Amniotic stem cell (primary cell): ENCODE data around the gene IL13RA1.
A peak's percentile ranks its signal among the peaks of the same experiment; 100 is the strongest.
"Not testable (repeated sequence)": the region's sequence is repeated elsewhere in the genome, so short reads cannot be mapped to it uniquely, and the experiment has no call there.

ENCODE experiments used
- DNase-seq: peaks from one replicate; lab custom pipeline; 2025; lab: John Stamatoyannopoulos, UW

Gene IL13RA1

GRCh38 chrX:118780509-118780908 is 53.1 kb downstream of the IL13RA1 start:
- no peak for DNase-seq

- no peak for DNase-seq
Measured at GRCh38 chrX:118780911-118781310, 53.5 kb downstream of the IL13RA1 start.

- DNase-seq: no peak
Measured at GRCh38 chrX:118795528-118796280, 68.3 kb downstream of the IL13RA1 start.

GRCh38 chrX:118802857-118803256 is 75.5 kb downstream of the IL13RA1 start:
- no peak for DNase-seq

GRCh38 chrX:118807151-118808017 is 80.0 kb downstream of the IL13RA1 start:
- peak; percentile 1 for DNase-seq

- DNase-seq: not testable (repeated sequence)
Measured at GRCh38 chrX:118817257-118817656, 89.9 kb downstream of the IL13RA1 start.

GRCh38 chrX:118823263-118824172 is 96.1 kb downstream of the IL13RA1 start, which contains the start of gene ZCCHC12:
ZCCHC12 (plus strand) TSS chrX:118823824; CDS start chrX:118825245, 1,421 bp downstream.
- DNase-seq: no peak

- no peak for DNase-seq
Measured at GRCh38 chrX:118824173-118824730, 96.8 kb downstream of the IL13RA1 start.

GRCh38 chrX:118825227-118825626 is 97.8 kb downstream of the IL13RA1 start:
- DNase-seq: no peak

- DNase-seq: no peak
Measured at GRCh38 chrX:118839334-118839958, 112.0 kb downstream of the IL13RA1 start.
